GM19099 (cell line): ENCODE data around the gene GAS2.

Source experiments
- POLR2A ChIP-seq: IDR thresholded peaks from 3 replicates; pipeline ENCODE4 v1.6.1; 2011; ENCODE audit warnings: low read depth; ENCODE audit not compliant: insufficient read length; ENCODE audit errors: extremely low read depth

The GAS2 gene

DNA sequence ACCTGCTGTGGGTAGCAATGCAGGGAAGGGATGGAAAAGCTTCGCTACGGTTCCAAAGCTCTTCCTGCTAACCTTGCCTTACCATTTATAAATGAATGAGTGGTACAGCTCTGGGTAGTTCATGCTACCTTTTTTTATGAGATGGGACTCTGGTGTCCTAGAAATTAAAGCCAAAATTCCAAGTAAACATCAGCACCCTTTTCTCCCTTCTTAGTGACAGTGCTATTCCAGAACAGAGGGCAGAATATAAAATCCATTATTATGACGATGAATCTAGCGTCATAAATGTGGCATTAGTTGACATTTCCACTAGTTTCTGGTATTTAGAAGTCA, 163.6 kb downstream of the GAS2 start:
- TF ChIP-seq POLR2A, result no peak

DNA sequence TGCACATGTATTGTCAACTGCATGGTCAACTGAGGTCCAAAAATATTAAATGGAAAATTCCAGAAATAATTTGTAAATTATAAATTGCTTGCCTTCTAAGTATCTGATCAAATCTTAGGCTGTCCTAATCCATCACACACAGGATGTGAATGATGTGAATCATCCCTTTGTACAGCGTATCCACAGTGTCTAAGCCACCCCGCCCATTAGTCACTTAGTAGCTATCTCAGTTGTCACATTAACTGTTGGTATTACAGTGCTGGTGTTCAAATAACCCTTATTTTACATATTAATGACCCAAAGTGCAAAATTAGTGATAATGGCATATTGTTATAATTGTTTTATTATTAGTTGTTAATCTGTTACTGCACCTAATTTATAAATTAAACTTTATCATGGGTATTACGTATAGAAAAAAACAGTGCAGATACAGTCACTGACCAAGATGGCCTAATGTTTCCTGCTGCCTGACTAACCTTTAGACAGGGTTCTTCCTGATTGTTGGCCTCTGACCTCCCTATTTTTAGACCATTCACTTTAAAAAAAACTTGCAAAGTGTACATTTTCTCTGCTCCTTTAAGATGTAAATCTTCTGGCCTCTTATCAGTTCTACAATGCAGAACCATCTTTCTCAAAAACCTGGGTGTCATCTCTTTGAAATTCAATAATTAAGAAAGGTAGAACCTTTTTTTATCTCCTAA, 166.1 kb downstream of the GAS2 start:
- TF ChIP-seq POLR2A, result no peak

DNA sequence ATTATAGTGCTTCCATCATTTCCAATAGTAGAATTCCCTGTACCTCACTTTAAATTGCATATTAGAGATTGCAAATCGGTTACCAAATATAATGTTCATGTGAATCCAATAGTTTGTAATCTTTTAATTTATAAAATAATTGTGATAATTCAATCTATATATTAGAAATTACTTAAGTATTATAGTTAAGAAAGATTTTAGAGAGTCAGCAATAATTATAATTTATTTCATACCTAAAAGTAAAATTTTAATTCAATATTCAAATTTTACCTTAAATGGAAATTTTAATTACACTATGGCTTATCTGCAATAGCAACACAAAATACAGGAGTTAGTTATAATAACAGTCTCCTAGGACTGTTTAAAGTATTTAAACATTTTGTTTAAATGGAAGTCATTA, 180.3 kb downstream of the GAS2 start:
- TF ChIP-seq POLR2A, result no peak

DNA sequence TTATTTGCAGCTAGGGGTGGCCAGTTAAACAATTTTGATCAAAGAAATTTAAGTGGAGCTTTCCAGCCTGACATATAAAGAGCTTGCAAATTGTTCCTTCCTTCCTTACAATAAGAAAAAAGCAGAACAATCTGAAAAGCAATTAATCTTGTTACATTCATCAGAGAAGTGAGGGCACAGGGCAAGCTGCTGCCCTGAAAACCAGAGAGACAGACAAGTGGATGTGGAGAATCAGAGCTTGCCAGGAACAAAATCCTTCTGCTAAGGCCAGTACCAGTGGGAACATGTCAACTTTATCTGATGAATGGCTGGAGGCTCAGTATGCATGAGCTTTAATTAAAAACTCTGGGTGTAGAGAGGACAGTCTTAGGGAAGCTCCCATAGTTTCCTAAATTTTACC, 185.1 kb downstream of the GAS2 start:
- no peak for TF ChIP-seq POLR2A

DNA sequence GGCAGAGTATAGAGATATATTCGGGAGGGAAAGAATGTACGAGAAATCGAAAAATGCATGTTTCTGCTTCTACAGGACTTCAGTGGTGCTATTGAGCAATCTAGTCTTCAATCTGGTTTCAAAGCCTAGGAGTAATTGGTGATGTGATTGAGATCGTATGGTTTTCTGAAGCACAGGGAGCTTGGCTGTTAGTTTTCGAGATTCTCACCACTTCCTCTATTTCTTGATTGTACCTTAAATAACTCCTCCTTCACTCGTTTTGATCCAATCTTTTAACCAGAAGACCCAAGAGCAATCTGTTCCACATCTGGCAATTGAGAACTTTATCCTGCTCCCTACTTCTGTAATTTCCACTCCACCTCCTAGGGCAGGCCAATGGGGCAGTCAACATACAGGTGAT, 193.3 kb downstream of the GAS2 start:
- TF ChIP-seq POLR2A, result no peak

DNA sequence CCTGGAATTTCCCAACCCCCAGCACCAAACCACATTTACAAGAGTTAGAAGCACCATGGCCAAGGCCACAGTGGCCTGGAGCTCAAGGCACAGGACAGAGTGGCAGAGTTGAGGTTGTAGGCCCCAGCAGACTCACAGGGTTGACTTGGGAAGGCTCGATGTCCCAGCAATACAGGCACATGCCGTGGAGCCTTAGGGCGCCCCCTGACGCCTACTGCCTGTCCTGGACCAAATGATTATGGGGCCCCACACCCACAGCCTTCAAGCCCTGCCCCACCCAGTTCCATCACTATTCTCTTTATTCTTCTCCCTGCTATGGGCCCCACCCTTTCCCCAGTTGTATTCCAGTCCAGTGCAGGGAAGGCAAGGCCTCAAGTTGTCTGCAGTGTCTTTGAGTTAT, 193.8 kb downstream of the GAS2 start, which contains the start of gene CCDC179:
CCDC179 (minus strand) TSS at position 234 of the 400 bp plus-strand sequence; CDS start at position 181, 53 bp downstream.
- no peak for TF ChIP-seq POLR2A
